GM19468 (cell line): ENCODE data around the gene RASL11B.

Experiments used
- ATAC-seq: cut with Tn5 transposase; IDR thresholded peaks from one replicate; pipeline ENCODE4 v1.9.1; 2021; ENCODE audit warnings: mild to moderate bottlenecking, moderate library complexity, moderate number of reproducible peaks; ENCODE audit not compliant: unreplicated experiment; ENCODE audit errors: extremely low read depth

Gene RASL11B

DNA sequence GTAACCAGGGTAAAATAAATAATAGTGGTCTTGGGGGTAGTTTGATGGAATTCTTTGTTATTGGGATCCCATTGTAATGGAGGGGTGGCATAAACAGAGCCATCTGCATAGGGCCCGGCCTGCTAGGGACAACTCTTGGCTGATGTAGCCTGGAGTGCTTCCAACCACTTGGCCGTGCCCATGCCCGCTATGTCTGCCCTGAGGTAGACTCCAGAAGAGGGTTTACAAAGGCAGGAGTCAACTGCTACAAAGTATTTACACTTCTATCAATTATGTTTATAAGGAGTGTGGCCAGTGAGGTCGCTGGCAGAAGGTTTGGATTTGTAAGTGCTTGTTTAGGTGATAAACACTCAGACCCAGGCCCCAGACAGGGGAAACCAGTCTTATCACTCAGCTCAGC lies 8.1 kb downstream of the RASL11B start:
- no peak for ATAC-seq

DNA sequence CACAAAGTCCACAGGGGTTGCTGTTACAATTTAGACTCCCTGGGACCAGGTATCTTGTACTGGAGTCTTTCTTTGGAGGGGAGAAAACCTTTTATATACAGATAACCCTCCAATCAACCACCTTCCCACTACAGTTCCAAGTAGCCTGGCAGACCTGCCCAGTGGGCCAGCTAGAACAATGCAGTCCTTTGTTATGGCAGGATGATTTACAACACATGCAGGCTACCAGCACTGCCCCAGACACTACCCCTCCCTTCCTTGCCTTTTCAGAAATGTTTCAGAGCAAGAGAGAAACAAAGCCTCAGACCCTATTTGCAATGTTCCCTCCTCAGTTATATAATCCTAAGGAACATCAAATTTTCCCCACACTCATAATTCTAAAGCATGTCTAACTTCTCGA lies 11.1 kb downstream of the RASL11B start:
- ATAC-seq = no peak

DNA sequence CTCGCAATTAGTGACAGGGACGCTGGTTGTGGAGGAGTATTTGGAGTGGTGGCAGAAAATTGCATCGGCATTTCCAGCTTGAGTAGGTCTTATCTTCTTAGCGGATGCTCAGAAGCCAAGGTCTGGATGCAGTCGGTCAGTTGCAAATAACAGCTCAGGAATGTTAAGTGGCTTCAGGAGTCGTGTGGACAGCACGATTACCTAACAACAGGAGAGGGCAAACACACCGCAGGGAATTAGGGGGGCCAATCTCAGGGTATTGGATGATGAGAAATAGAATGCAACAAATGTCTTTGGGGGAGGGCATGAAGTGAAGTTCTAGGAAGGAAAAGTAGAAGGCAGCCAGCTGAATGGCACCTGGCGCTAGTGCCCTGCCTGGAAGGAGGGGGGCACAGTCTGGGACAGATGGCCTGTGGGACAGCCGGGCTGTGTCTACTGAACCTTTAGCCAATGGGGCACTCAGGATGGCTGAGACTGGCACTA lies 11.8 kb downstream of the RASL11B start:
- no peak for ATAC-seq

DNA sequence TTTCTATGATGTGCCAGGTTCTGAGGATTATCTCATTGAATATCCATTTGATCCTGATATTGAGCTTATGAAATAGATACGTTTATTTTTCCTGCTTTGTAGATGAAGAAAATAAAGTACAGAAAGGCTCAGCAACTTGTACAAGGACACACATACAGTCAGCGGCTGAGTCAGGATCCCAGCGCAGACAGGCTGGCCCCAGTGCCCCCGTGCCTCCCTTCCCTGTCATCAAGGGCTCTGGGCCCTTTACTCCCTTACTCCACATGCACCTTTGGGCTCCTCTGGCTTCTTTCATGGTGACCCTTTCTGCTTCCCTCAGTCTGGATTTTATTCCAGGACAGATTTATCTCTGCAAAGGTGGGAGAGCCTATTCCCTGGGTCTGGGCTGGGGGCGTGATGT lies 12.8 kb downstream of the RASL11B start:
- no peak for ATAC-seq

DNA sequence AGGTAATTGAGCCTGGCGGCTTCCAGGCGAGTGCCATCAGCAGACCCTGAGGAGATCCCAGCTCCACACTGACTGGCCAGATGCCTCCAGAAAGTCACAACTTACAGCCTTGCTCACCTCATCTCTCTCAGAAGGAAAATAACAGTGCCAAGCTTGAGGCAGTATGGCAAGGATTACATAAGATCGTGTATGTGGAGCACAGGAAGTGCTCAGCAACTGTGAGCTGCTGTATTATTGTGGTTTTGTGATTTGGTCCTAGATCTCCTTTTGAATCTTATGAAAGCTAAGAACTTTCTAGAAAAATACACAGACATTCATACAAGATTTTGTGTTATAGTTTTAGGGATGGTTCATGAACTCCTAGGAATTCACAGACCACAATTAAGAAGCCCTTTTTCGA lies 14.0 kb downstream of the RASL11B start:
- ATAC-seq = no peak

DNA sequence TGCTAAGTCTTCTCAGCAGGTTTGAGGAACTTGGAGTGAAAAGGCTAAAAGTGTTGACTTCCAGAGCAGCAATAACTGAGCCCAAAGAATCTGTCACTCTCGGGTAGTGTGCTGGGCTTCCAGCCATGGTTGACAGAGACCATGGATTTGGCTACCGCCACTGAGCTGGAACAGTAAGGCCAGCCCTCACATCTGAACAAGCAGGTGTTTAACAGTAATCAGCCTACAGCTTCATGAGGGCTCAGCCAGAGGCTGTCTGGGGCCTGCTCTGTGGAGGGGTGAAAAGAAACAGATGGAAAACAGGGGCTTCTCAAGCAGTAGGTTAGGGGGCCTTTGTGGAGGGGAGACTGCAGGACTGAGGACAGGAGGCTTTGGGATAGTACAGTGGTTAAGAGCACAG lies 14.9 kb downstream of the RASL11B start:
- ATAC-seq = no peak

DNA sequence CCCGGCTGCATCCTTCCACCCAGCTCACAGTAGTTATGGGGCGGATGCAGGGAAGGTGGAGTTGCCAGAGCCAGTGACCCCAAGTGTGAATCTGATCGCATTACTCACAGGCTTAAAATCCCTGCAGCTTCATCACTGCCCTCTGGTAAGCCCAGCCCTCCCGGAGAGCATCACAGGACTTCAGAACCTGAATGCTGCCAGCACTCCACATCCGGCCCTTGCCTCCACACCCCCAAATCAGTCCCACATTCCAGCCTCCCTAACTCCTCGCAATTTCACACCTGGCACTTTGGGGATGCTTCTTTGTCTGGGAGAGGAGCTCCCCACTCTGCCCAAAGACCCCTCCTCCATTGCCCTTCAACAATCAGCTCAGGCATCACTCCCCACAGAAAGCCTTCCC lies 15.6 kb downstream of the RASL11B start:
- ATAC-seq = no peak

DNA sequence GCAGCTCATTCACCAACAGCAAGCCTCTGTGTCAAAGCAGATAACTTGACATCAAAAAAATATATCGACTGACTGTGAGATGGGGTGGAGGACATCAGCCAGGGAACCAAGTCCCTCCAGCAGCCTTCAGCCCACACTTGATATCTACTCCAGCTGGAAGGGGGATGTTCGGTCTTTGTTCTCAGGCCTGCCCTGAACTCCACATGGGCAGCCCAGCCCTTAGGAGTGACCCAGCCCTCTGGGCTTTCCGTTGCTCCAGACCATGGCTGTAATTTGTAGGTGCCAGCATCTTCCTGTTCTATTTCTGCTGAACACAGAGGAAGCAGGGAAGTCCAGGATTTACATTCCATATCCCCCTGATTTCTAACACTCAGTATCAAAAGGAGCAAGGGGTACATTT lies 17.4 kb downstream of the RASL11B start:
- ATAC-seq = no peak

DNA sequence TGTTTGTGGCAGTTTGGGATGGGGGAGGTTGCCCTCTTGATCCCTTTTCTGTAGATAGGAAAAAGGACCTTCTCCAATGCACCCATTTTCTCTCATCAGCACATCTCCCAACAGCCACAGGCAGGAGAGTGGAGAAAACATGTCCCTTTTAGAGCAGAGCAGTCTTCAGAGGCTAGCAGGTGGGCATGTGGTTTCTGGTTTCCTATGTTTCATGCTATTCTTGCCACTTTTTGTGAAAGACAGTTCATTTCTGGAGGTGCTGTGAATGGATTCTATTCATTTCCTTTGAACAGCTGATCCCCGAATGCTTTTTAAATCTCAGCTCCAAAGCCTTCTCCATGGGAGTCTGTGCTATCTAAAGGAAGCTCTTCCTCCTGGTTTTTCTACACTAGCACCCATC lies 18.9 kb downstream of the RASL11B start:
- ATAC-seq = no peak

DNA sequence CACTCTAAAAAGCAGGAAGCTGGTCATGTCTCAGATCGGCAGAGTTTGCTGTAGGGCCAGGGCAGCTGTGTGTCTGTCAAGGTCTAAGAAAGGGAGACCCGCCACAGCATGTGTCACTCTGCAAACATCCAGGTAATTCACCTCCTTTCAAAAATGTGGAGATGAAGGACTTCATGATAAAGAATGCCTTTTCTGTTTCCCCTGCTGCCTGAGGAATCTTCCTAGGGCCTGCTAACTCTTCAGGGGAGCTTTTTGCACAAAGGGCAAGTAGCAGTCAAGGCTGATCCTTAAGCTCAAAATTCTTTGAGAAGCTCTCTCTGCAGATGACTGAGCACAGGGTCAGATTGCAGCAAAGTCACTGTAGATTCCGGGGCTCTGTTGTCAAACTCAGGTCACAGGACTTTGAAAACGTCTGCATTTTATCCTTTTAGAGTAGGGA lies 21.1 kb downstream of the RASL11B start:
- no peak for ATAC-seq

DNA sequence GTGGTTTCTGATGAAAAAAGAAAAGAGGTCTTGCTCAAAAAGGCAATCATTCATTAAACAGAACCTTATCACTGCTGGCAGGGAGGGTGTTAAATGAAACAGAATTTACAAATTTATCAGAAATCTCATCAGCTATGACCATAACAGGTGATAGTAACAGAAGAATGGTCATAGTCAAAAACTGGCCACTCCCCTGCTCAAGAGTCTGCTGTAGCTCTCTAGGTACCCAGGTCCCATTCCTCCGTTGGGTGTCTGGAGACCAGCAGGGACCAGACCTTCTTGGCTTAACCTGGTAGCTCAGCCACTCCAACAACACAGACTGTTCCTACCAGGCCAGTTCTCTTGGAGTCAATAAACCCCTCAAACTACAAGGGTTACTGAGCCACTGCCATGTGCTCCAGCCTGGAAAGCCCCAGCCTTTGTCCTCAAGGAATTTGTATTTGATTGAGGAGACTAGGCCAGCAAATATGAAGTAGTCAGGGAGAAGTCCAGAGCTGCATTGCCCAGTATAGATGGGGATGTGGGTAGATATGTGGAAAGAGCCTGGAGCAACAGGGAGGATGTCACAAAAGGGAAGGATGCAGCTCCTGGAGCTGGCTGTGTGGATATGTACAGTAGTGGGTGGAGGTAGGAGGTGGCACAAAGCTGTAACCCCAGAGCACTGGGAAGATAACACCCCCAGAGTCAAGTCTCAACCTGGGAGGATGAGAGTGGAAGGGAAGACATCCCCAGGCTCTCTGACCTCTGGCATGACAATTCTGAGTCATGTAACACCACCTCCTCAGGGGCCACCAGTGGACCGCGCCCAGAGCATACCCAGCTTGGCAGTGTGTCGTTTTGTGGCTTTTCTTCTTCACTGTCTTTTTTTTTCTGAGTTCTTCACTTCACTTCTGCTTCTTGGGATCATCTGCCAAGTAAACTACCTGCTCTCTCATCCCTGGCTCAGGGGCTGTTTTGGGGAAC lies 21.9 kb downstream of the RASL11B start:
- ATAC-seq = no peak

DNA sequence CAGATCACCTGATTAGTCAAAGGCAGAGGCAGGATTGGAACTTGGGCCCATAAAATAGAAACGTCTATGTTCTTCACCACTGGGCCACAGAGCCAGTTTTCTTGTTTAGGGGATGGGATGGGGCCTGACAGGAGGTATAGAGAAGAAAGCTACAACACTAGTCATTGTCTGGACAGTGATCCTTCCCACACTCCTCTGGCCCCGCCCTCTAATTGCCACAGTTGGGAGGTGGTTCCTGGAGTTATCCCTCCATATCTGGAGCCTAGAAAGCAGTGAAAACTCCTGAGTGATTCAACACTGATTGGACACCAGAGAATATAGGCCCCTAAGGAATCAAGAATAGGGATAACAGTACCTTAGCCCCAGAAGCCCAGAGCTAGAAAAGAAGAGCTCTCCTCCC lies 22.9 kb downstream of the RASL11B start:
- no peak for ATAC-seq

DNA sequence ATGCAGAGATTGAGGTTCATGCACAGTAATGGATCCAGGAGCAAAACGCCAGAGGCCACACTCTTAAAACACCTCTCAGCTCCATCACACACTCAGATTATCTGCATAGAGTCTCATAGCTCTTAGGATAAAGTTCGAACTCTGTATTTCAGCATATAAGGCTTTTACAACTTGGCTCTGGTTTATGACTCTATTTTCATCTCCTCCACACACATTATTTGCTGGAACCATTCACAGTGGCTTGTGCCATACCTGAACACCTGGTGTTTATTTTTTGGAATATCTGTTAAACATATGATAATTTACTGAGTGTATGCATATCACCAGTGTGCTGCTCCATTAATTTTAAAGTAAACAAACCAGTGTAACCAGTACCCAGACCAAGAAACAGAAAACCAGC lies 27.2 kb downstream of the RASL11B start:
- no peak for ATAC-seq

DNA sequence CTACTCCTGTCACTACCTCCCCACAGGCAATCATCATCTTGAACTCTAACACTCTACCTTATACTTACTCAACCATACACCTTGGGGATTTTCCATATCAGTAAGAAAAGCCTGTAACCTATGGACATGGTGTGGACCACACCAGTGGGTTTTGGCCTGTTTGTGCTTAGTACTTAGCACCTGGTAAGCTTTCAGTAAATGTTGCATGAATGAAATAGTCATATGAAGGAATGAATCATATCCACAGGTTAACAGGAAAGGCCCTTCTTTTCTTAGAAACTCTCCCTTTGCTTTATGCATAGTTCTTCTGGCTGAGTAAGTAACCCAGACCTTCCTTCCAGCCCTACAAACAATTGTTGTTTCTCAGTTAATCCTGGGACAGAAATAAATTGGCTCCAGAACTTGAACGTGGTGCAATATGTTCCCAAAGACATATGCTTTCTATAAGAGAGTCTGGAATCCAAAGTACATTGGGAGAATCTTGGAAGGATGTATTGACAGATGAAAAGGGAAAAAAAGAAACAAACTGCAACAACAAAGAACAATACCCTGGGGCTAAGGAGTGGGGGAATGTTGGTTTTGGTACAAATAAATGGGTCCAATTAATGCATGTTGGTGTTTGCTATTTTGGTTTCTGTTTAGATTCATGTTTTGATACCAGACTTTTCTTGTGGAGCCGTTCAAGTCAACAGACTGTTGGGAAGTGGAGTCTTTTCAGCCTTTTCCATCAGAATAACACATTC lies 27.8 kb downstream of the RASL11B start:
- ATAC-seq = no peak

DNA sequence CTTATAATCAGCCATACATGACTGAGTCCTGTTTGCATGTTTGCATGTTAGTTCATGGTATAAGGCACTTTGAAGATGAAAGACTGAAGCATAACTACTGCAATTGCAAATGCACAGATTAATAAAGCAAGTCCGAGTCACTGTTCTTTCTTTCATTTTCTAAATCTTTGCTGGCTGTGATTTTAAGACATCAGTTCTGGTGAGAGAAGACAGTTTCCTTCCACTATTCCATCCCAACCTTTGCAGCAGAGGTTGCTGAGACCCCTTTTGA lies 28.3 kb downstream of the RASL11B start:
- no peak for ATAC-seq

DNA sequence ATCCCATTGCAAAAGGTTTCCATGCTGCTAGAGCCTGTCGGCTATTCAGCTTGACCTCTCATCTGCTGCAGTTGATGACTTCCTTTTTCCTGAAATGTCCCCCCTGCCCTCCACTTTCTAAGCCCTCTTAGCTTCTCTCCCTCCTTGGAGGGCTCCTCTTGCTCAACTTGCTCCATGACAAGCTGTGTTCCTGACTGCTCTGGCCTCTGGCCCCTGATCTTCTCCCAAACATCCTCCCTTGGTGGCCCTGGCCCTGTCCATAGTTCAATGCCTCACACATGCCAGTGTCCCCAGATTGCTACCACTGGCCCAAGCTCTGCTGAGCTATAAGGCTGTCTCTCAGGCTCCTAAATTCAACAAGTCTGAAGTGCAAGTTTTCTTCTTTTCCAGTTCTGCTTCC lies 29.6 kb downstream of the RASL11B start:
- no peak for ATAC-seq

DNA sequence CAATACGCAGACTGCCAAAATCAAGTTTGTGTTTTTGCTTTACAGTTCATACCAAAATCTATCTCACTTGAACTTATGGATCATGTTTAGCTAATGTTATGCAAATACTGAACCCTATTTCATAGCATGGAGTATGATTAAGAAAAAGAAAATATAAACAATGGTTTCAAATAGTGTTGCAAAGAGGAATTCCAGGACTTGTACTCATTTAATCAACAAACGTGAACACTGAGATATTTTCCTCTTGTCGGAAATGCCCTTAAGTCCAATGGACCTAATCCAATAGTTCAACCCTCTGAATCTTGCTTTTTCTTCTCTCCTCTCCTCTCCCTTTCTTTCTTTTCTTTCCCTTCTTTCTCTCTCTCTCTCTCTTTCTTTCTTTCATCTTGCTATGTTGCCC lies 30.8 kb downstream of the RASL11B start:
- no peak for ATAC-seq

DNA sequence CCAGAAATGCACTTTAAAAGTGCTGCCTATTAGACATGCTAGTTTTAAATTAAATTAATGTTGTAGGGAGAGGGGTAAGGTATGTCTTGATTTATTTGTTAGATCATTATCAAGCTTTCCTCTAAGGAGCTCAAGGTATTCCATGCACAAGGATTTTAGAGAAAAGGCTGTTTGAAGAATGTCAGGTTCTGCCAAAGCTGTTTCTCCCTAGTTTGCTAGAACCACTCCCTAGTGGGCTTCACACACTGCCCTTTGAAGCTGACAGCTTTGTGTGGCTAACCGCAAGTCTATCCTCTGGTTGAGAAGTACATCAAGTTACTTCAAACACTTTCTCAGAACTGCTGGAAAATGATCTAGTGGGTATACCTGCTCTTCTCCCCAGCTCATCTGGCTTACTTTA lies 32.3 kb downstream of the RASL11B start:
- ATAC-seq = no peak

DNA sequence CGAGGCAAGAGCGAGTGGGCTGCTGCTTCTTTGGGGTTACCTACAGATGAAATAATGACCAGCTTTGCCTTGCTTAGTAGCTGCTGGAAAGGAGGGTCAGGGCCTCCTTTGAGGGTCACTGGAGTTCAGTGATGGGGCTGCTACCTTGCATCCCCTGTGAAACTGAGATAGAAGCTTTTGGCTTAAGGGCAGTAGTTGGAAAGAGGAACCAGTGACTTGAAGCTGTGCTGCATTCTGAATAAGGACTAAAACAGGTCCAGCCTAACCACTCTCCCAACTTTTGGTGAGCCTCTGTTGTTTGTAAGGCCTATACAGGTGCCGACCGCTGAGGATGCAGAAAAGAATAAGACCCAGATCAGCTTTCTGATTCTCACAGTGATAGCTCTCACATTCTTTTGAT lies 41.2 kb downstream of the RASL11B start:
- ATAC-seq = no peak

DNA sequence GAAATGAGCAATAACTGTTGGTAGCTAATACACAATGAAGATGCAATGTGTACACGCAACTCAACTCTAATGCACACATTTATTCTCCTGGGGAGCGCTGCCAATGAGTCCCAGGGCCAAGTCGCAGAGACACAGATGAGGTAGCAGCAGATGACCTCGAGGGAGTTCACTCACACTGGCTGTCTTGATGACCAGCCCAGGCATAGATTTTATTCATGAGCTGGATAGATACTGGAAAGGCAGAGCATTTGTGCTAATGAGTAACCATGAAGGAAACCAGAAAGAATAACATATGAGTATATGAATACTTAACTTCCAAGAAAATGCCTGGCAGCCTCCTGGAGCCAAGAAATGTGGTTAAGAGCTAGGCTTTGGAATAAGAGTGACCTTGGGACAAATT lies 42.3 kb downstream of the RASL11B start:
- ATAC-seq = no peak

DNA sequence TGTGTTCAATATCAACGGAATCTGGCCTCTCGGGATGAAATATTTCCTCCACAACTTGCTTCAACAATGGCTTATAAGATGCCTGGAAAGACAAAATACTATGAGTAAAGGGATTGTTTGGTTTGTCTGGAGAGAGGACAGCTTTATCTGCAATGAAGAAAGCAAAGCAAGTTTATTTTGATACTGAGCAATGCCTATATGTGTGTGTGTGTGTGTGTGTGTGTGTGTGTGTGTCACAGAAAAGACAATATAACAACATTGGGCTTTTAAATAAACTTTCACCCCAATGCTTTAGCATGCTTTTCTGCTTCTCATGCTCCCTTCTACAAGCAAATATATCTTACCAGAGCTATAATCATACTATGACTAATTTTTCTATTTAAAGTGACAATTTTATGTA lies 45.4 kb downstream of the RASL11B start:
- no peak for ATAC-seq

DNA sequence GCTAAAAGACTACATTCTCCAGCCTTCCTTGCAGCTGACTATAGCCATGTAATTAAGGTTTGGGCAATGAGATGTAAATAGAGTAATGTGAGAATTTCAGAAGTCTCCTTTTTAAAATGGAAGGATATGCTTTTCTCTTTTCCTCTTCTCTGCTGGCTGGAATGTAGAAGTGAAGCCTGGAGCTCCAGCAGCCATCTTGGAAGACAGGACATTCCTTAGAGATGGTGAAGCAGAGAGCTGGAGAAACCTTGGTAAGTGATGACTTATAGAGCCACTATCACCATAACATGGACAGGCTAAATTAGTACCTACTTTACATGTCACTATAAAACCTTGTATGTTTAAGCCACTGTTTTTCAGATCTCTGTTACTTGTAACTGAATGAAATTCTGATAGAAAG lies 48.0 kb downstream of the RASL11B start:
- no peak for ATAC-seq
